Nephron progenitor cell (in vitro differentiated cells): ENCODE data around the gene ABCC12.

ENCODE experiments used
- DNase-seq: peaks from one replicate; pipeline ENCODE4 v3.0.0; 2021
- H3K27ac Mint-ChIP-seq: 2 replicates; pipeline ENCODE4 v1.8.0; 2021; ENCODE audit warnings: mild to moderate bottlenecking, moderate library complexity, mixed read lengths
- H3K27me3 Mint-ChIP-seq: 2 replicates; pipeline ENCODE4 v1.8.0; 2021; ENCODE audit warnings: mild to moderate bottlenecking, low read depth, mixed read lengths; ENCODE audit not compliant: poor library complexity
- H3K36me3 Mint-ChIP-seq: 2 replicates; pipeline ENCODE4 v1.8.0; 2021; ENCODE audit warnings: low read depth, mixed read lengths
- H3K4me1 Mint-ChIP-seq: 2 replicates; pipeline ENCODE4 v1.8.0; 2021; ENCODE audit warnings: mixed read lengths
- H3K4me3 Mint-ChIP-seq: 2 replicates; pipeline ENCODE4 v1.8.0; 2021; ENCODE audit warnings: mild to moderate bottlenecking, moderate library complexity, mixed read lengths
- H3K9me3 Mint-ChIP-seq: 2 replicates; pipeline ENCODE4 v1.8.0; 2021; ENCODE audit warnings: mild to moderate bottlenecking, moderate library complexity, mixed read lengths
- TF ChIP-seq, protein P1 (sequence below): fragments of 200-600 bp; sonication (generic); IDR thresholded peaks from 2 replicates; pipeline ENCODE4 v1.5.0; 2021; ENCODE audit warnings: antibody characterized with exemption

ABCC12 gene

DNA sequence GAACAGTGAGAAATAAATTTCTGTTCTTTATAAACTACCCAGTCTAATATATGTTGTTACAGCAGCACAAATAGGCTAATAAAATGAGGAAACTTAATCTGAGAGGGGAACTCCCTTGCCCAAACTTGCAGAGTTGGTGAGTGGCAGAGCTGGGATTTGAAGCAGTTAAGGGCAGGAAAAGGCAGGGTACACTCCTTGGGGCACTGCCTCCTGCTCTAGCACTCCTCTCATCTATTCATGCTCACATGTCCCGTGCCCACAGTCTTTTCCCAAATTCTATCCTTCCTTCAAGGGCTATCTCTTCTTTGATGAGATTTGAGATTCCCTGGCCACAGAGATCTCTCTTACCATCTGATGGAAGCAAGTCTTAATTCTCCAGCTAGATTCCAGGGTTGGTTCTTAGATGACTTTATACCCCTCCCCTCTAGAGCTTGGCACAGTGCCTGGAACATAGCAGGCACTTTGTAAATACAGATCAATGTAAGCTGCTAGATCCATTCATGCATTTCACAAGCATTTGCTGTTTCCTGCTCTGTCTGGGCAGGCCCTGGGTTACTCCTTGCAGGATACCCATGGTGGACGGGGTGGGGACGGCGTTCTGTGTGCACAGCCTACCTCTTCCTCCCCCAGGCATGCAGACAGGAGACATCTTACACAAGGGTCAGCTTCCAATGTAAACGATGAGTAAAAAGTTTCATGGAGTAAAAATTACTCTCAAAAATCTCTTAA lies 39.2 kb upstream of the ABCC12 start:
- H3K4me1 Mint-ChIP-seq = peaks cover 1% of the 10 kb centered on the region
- TF ChIP-seq, protein P1, sequence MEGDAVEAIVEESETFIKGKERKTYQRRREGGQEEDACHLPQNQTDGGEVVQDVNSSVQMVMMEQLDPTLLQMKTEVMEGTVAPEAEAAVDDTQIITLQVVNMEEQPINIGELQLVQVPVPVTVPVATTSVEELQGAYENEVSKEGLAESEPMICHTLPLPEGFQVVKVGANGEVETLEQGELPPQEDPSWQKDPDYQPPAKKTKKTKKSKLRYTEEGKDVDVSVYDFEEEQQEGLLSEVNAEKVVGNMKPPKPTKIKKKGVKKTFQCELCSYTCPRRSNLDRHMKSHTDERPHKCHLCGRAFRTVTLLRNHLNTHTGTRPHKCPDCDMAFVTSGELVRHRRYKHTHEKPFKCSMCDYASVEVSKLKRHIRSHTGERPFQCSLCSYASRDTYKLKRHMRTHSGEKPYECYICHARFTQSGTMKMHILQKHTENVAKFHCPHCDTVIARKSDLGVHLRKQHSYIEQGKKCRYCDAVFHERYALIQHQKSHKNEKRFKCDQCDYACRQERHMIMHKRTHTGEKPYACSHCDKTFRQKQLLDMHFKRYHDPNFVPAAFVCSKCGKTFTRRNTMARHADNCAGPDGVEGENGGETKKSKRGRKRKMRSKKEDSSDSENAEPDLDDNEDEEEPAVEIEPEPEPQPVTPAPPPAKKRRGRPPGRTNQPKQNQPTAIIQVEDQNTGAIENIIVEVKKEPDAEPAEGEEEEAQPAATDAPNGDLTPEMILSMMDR = no peak
- H3K4me3 Mint-ChIP-seq = no peak overlapping the region
- no peak for DNase-seq
- no peaks in the 10 kb centered on the region for H3K36me3 Mint-ChIP-seq
- no peak overlapping the region for H3K27ac Mint-ChIP-seq
- H3K9me3 Mint-ChIP-seq = no peaks in the 10 kb centered on the region
- H3K27me3 Mint-ChIP-seq = peaks cover 13% of the 10 kb centered on the region

DNA sequence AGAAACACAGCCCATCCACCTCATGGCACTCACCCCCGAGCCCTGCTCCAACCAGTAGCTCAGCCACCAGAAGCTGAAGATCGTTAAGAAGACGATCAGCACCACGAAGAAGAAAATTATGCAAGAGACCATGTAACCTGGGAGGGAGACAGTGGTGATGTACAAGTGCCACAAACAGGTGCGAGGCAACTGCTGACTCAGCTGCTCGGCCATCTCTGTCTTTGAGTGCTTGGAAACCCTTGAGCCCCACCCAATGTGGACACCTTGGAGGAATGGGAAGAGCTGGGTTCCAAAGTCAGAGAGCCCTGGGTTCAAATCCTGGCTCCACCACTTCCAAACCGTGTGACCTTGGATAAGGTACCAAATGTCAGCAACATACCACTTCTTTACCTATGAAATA lies 38.1 kb upstream of the ABCC12 start:
- H3K9me3 Mint-ChIP-seq = no peaks in the 10 kb centered on the region
- DNase-seq = no peak
- no peak overlapping the region for H3K4me3 Mint-ChIP-seq
- TF ChIP-seq, protein P1 = no peak
- H3K36me3 Mint-ChIP-seq = no peaks in the 10 kb centered on the region
- peaks cover 13% of the 10 kb centered on the region for H3K27me3 Mint-ChIP-seq
- H3K4me1 Mint-ChIP-seq = no peaks in the 10 kb centered on the region
- no peak overlapping the region for H3K27ac Mint-ChIP-seq

DNA sequence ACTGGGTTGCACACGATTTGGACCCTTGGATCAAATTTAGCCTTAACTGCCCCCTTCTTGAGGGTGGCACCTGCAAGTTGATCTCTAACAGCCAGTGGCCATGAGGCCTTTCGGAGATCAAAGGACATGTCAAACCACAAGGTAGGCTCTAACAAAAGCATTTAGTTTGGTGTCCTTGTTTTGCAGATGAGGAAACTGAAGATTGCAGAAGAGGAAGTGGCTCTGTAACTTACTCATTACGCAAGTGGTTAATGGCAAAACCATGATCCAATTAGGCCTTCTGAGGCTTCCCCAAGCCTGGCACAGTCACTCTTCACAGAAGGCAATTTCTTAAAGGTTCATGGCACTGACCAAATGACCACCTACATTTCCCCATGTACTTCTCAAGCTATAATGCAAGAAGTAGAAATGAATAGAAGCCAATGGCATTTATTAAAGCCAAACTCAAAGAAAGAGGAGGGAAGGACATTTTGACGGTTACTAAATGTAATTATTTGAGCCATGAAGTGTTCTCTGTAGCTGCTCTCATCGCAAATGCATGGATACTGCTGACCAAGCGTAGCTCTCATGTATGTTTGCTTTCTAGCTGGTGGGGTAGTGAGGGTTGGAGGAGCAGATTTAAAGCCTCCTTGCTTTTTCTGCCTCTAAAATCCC lies 32.8 kb upstream of the ABCC12 start:
- Mint-ChIP-seq H3K4me3 (no peak overlapping the region), H3K27ac (no peak overlapping the region), H3K36me3 (no peaks in the 10 kb centered on the region), H3K9me3 (no peaks in the 10 kb centered on the region), H3K27me3 (peaks cover 5% of the 10 kb centered on the region), H3K4me1 (peaks cover 11% of the 10 kb centered on the region)
- TF ChIP-seq, protein P1 = no peak
- DNase-seq = no peak

DNA sequence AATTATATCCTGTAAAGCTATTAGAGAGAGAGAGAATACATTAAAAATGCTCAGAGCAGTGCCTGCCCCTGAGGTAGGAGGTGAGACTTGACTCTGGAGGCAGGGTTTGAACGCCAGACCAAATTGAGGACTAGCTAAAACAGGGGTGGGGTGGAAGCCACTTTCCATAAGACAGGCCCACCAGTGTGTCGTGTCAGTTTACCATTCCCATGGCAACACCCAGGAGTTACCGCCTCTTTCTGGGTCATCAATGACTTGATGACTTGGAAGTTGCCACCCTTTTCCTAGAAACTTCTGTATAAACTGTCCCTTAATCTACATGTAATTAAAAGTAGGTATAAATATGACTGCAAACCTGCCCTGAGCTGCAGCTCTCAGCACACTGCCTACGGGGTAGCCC lies 32.0 kb upstream of the ABCC12 start:
- peaks cover 5% of the 10 kb centered on the region for H3K27me3 Mint-ChIP-seq
- TF ChIP-seq, protein P1 = no peak
- no peaks in the 10 kb centered on the region for H3K9me3 Mint-ChIP-seq
- no peak overlapping the region for H3K4me3 Mint-ChIP-seq
- no peaks in the 10 kb centered on the region for H3K36me3 Mint-ChIP-seq
- H3K4me1 Mint-ChIP-seq = peaks cover 11% of the 10 kb centered on the region
- no peak for DNase-seq
- no peak overlapping the region for H3K27ac Mint-ChIP-seq

DNA sequence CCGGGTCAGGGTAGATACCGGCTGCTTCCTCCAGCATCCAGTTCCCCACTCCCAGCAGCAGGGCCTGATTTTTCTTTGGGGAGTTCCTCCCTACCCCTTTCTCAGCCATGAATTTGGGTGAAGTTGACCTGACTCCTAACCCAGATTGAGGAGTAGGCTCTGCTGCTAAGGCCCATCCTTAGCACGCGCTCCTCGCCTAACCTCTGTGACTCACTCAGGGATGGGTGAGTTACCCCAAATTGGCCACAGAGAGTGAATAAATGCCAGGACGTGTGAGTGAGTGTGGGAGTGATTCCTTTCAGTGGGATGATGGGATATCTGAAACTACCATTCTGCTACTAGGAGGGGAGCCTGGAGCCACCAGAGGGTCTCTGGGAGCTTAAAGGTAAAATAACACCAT lies 28.9 kb upstream of the ABCC12 start:
- Mint-ChIP-seq H3K27ac (no peak overlapping the region), H3K36me3 (no peaks in the 10 kb centered on the region), H3K27me3 (no peaks in the 10 kb centered on the region), H3K4me1 (peaks cover 11% of the 10 kb centered on the region), H3K4me3 (no peak overlapping the region), H3K9me3 (no peaks in the 10 kb centered on the region)
- TF ChIP-seq, protein P1 = no peak
- DNase-seq = no peak
